ENCODE data around the gene INPP5D.

Gene INPP5D

GRCh38 chr2:233209533-233210171 lies 149.5 kb downstream of the INPP5D start:
- DNase-seq (ENCODE audit: low spot score), result no peak

- no peak for DNase-seq (ENCODE audit: low spot score)
Observed at GRCh38 chr2:233210281-233210680, 150.1 kb downstream of the INPP5D start.

GRCh38 chr2:233210843-233211547 lies 150.9 kb downstream of the INPP5D start:
- no peak for DNase-seq (ENCODE audit: low spot score)

GRCh38 chr2:233211548-233211895 lies 151.4 kb downstream of the INPP5D start:
- DNase-seq (ENCODE audit: low spot score), result no peak

GRCh38 chr2:233213011-233213410 lies 152.9 kb downstream of the INPP5D start:
- no peak for DNase-seq (ENCODE audit: low spot score)

GRCh38 chr2:233213975-233214374 lies 153.8 kb downstream of the INPP5D start:
- DNase-seq (ENCODE audit: low spot score), result no peak

GRCh38 chr2:233217892-233218377 lies 157.8 kb downstream of the INPP5D start:
- DNase-seq (ENCODE audit: low spot score), result no peak

- DNase-seq (ENCODE audit: low spot score), result no peak
Observed at GRCh38 chr2:233218836-233219235, 158.7 kb downstream of the INPP5D start.

- no peak for DNase-seq (ENCODE audit: low spot score)
Observed at GRCh38 chr2:233219848-233220247, 159.7 kb downstream of the INPP5D start.

GRCh38 chr2:233221378-233222063 lies 161.4 kb downstream of the INPP5D start:
- DNase-seq (ENCODE audit: low spot score), result no peak

- DNase-seq (ENCODE audit: low spot score), result no peak
Observed at GRCh38 chr2:233223059-233223894, 163.1 kb downstream of the INPP5D start.

- no peak for DNase-seq (ENCODE audit: low spot score)
Observed at GRCh38 chr2:233225230-233226068, 165.3 kb downstream of the INPP5D start.

- no peak for DNase-seq (ENCODE audit: low spot score)
Observed at GRCh38 chr2:233226511-233227031, 166.4 kb downstream of the INPP5D start.

GRCh38 chr2:233227346-233227978 lies 167.3 kb downstream of the INPP5D start:
- DNase-seq (ENCODE audit: low spot score), result no peak

- DNase-seq (ENCODE audit: low spot score), result no peak
Observed at GRCh38 chr2:233228376-233228775, 168.2 kb downstream of the INPP5D start.

GRCh38 chr2:233233618-233234230 lies 173.6 kb downstream of the INPP5D start:
- no peak for DNase-seq (ENCODE audit: low spot score)

GRCh38 chr2:233234264-233234663 lies 174.1 kb downstream of the INPP5D start:
- no peak for DNase-seq (ENCODE audit: low spot score)

GRCh38 chr2:233234996-233235395 lies 174.9 kb downstream of the INPP5D start:
- no peak for DNase-seq (ENCODE audit: low spot score)

- DNase-seq (ENCODE audit: low spot score), result no peak
Observed at GRCh38 chr2:233235977-233236376, 175.8 kb downstream of the INPP5D start.
